Measurements from ENCODE around the gene PAQR5. TPM values are rescaled to one million over a fixed set of nuclear protein-coding genes. Genes with fewer than 3 reads are reported as not detected.

Gene PAQR5
- total RNA-seq, 2 experiments from 2014 or later, result not detected

- no peaks in the 10 kb centered on the region for H3K9me3 Mint-ChIP-seq
- H3K4me1 Mint-ChIP-seq (ENCODE audit: low read depth), result no peaks in the 10 kb centered on the region
- Histone ChIP-seq H3K9me3 (ENCODE audit: control insufficient read depth in 1 of 2, insufficient read depth in 1 of 2, low read length in 2 of 2) (no peaks in the 10 kb centered on the region), H3K4me3 (ENCODE audit: low read length) (no peak overlapping the region), H3K4me1 (ENCODE audit: insufficient read depth, low read length) (no peaks in the 10 kb centered on the region), H3K36me3 (ENCODE audit: insufficient read depth, low read length) (no peaks in the 10 kb centered on the region), H3K27me3 (ENCODE audit: control insufficient read depth in 1 of 2, insufficient read depth in 2 of 2, low read length in 2 of 2) (peaks cover 0 to 2% of the 10 kb centered on the region in 2 experiments), H3K27ac (ENCODE audit: low read depth in 1 of 2, low read length in 2 of 2) (no peak overlapping the region)
- H3K27ac Mint-ChIP-seq, result no peak overlapping the region
- CTCF ChIA-PET, result no interaction called here
- intact Hi-C loops (cut with DNase I, micrococcal nuclease), result no loop called here
- POLR2A ChIA-PET, result no interaction called here
- H3K4me3 Mint-ChIP-seq, result no peak overlapping the region
- no peak for TF ChIP-seq CTCF (IDR thresholded peaks at IDR 0.05)
- DNase-seq (no peak), ATAC-seq (ENCODE audit: poor library complexity) (no peak)
- H3K36me3 Mint-ChIP-seq (ENCODE audit: low read depth), result no peaks in the 10 kb centered on the region
- H3K27me3 Mint-ChIP-seq, result peaks cover 41% of the 10 kb centered on the region
Observed at GRCh38 chr15:69311319-69311721, 12.6 kb downstream of the PAQR5 start.

- no peak for DNase-seq
- intact Hi-C loops (cut with DNase I, micrococcal nuclease), result no loop called here
- H3K27ac Mint-ChIP-seq, result no peak overlapping the region
- H3K4me1 Mint-ChIP-seq (ENCODE audit: low read depth), result no peaks in the 10 kb centered on the region
- no peaks in the 10 kb centered on the region for H3K36me3 ChIP-seq (ENCODE audit: insufficient read depth, low read length)
- no peaks in the 10 kb centered on the region for H3K9me3 Mint-ChIP-seq
- no peak overlapping the region for H3K4me3 ChIP-seq (ENCODE audit: low read length)
- no peak overlapping the region for H3K27ac ChIP-seq (ENCODE audit: low read depth in 1 of 2, low read length in 2 of 2)
- no peak for TF ChIP-seq CTCF (IDR thresholded peaks at IDR 0.05)
- H3K4me3 Mint-ChIP-seq, result no peak overlapping the region
- ChIA-PET CTCF (no interaction called here), POLR2A (no interaction called here)
- H3K4me1 ChIP-seq (ENCODE audit: insufficient read depth, low read length), result no peaks in the 10 kb centered on the region
- peaks cover 0 to 5% of the 10 kb centered on the region in 2 experiments for H3K27me3 ChIP-seq (ENCODE audit: control insufficient read depth in 1 of 2, insufficient read depth in 2 of 2, low read length in 2 of 2)
- H3K27me3 Mint-ChIP-seq, result peaks cover 29% of the 10 kb centered on the region
- ATAC-seq (ENCODE audit: poor library complexity), result no peak
- H3K36me3 Mint-ChIP-seq (ENCODE audit: low read depth), result no peaks in the 10 kb centered on the region
- no peaks in the 10 kb centered on the region for H3K9me3 ChIP-seq (ENCODE audit: control insufficient read depth in 1 of 2, insufficient read depth in 1 of 2, low read length in 2 of 2)
Observed at GRCh38 chr15:69313432-69314000, 14.8 kb downstream of the PAQR5 start.

- CTCF ChIA-PET, result no interaction called here
- no peak overlapping the region for H3K4me3 Mint-ChIP-seq
- no peaks in the 10 kb centered on the region for H3K9me3 ChIP-seq (ENCODE audit: control insufficient read depth in 1 of 2, insufficient read depth in 1 of 2, low read length in 2 of 2)
- H3K27ac Mint-ChIP-seq, result no peak overlapping the region
- H3K4me1 Mint-ChIP-seq (ENCODE audit: low read depth), result no peaks in the 10 kb centered on the region
- intact Hi-C loops (cut with DNase I, micrococcal nuclease), result no loop called here
- DNase-seq (no peak), ATAC-seq (ENCODE audit: poor library complexity) (no peak)
- no peaks in the 10 kb centered on the region for H3K36me3 Mint-ChIP-seq (ENCODE audit: low read depth)
- H3K36me3 ChIP-seq (ENCODE audit: insufficient read depth, low read length), result no peaks in the 10 kb centered on the region
- H3K27me3 ChIP-seq (ENCODE audit: control insufficient read depth in 1 of 2, insufficient read depth in 2 of 2, low read length in 2 of 2), result peaks cover 0 to 5% of the 10 kb centered on the region in 2 experiments
- H3K4me3 ChIP-seq (ENCODE audit: low read length), result no peak overlapping the region
- POLR2A ChIA-PET, result no interaction called here
- peaks cover 23% of the 10 kb centered on the region for H3K27me3 Mint-ChIP-seq
- no peak for TF ChIP-seq CTCF (IDR thresholded peaks at IDR 0.05)
- H3K4me1 ChIP-seq (ENCODE audit: insufficient read depth, low read length), result no peaks in the 10 kb centered on the region
- no peaks in the 10 kb centered on the region for H3K9me3 Mint-ChIP-seq
- no peak overlapping the region for H3K27ac ChIP-seq (ENCODE audit: low read depth in 1 of 2, low read length in 2 of 2)
Observed at GRCh38 chr15:69314131-69314530, 15.4 kb downstream of the PAQR5 start.

Data from CD4-positive, alpha-beta T cell (primary cell).